ENCODE data around the gene BTBD7. TPM values are rescaled to one million over a fixed set of nuclear protein-coding genes. Genes with fewer than 3 reads are reported as not detected.

Gene BTBD7
- total RNA-seq, 1 experiment from 2014 or later, result 30.8 TPM

GRCh38 chr14:93200553-93200952 lies 132.3 kb downstream of the BTBD7 start:
- no peak overlapping the region for H3K9ac ChIP-seq (ENCODE audit: low read length)
- BruUV-seq (replicated peaks), result no TSS peak
- DNase-seq (ENCODE audit: low read depth, low spot score), result no peak
- H3K4me2 ChIP-seq (ENCODE audit: low read length), result no peak overlapping the region
- intact Hi-C loops (cut with micrococcal nuclease), result no loop called here
- ChIA-PET POLR2A (no interaction called here), CTCF (no interaction called here), RAD21 (ENCODE audit: low non-redundant PET in 1 of 2, low total read pairs in 2 of 2, uncharacterized antibody in 2 of 2, unreplicated experiment in 2 of 2) (no interaction called here)
- TF ChIP-seq ZNF274 (IDR thresholded peaks at IDR 0.05; ENCODE audit: low read depth, low read length), result no peak
- no peak for TF ChIP-seq YY1 (IDR thresholded peaks at IDR 0.05; ENCODE audit: extremely low read depth, insufficient replicate concordance, low read depth, low read length)
- no peak for TF ChIP-seq ATF3 (IDR thresholded peaks at IDR 0.05)
- no peak for TF ChIP-seq SRF (IDR thresholded peaks at IDR 0.05; ENCODE audit: low read depth)
- no peak for TF ChIP-seq CEBPB (IDR thresholded peaks at IDR 0.05; ENCODE audit: low read depth)
- no peak for TF ChIP-seq RAD21 (IDR thresholded peaks at IDR 0.05; ENCODE audit: low read depth)
- no peak for TF ChIP-seq FOSL1 (IDR thresholded peaks at IDR 0.05; ENCODE audit: low read depth)
- no peak for TF ChIP-seq ZBTB33 (IDR thresholded peaks at IDR 0.05; ENCODE audit: extremely low read depth, insufficient replicate concordance, low read length)
- no peak for TF ChIP-seq SIN3A (IDR thresholded peaks at IDR 0.05; ENCODE audit: low read depth)
- TF ChIP-seq POLR2A (IDR thresholded peaks at IDR 0.05; ENCODE audit: borderline replicate concordance, extremely low read depth, insufficient read depth, insufficient read length), result no peak
- TF ChIP-seq POLR2AphosphoS5 (IDR thresholded peaks at IDR 0.05; ENCODE audit: low read depth, low read length), result no peak
- no peaks in the 10 kb centered on the region for H3K36me3 ChIP-seq (ENCODE audit: control insufficient read depth in 1 of 2, insufficient read depth in 2 of 2, low read length in 2 of 2)
- peaks cover 31% of the 10 kb centered on the region for H3K79me2 ChIP-seq (ENCODE audit: insufficient read depth, low read length)
- H3K4me1 ChIP-seq (ENCODE audit: control insufficient read depth in 1 of 2, insufficient read depth in 2 of 2, low read length in 2 of 2), result peaks cover under 1 to 14% of the 10 kb centered on the region in 2 experiments; a peak in 3 of 4 replicates
- H3K27ac ChIP-seq (ENCODE audit: low read depth, low read length), result no peak overlapping the region
- no peaks in the 10 kb centered on the region for H4K20me1 ChIP-seq (ENCODE audit: insufficient read depth)
- no peak; the same call in 1 of the 2 replicates for ATAC-seq
- no peak overlapping the region for H2AFZ ChIP-seq (ENCODE audit: low read depth, low read length, poor library complexity, severe bottlenecking)
- H3K27me3 ChIP-seq (ENCODE audit: insufficient read depth, low read length), result no peaks in the 10 kb centered on the region
- H3K9me3 ChIP-seq (ENCODE audit: control insufficient read depth in 1 of 2, insufficient read depth in 1 of 2, low read depth in 1 of 2, low read length in 2 of 2), result no peaks in the 10 kb centered on the region
- H3K9me2 ChIP-seq (ENCODE audit: insufficient read depth), result no peaks in the 10 kb centered on the region
- no peak overlapping the region for H3K4me3 ChIP-seq (replicated peaks in 1 of 2; ENCODE audit: low read depth in 1 of 2, low read length in 2 of 2)
